Stomach (tissue), 9 donors: Measurements from ENCODE around the gene TDRD12. TPM values are rescaled to one million over a fixed set of nuclear protein-coding genes. Genes with fewer than 3 reads are reported as not detected.

ENCODE experiments used
- DNase-seq, 2 donors: peaks; one replicate each; pipeline versions ENCODE4 v3.0.0 to v3.0.0-alpha.2; 2013 to 2019
- H3K27ac ChIP-seq, 5 donors: fragments of 200-600 bp in 4 of 5; sonication (generic) in 4 of 5; one replicate each; pipeline ENCODE4 v1.5.1; 2013 to 2019; ENCODE audit warnings: mild to moderate bottlenecking in 1 of 5, moderate library complexity in 1 of 5
- H3K27me3 ChIP-seq, 3 donors: fragments of 200-600 bp; sonication (generic); one replicate each; pipeline ENCODE4 v1.5.1; 2017 to 2019; ENCODE audit warnings: mixed run types in 1 of 3
- H3K36me3 ChIP-seq, 4 donors: fragments of 200-600 bp; sonication (generic); 1 replicate in 3 of 4; 2 replicates in 1 of 4; pipeline ENCODE4 v1.5.1; 2016 to 2019
- H3K4me1 ChIP-seq, 4 donors: fragments of 200-600 bp; sonication (generic); one replicate each; pipeline ENCODE4 v1.5.1; 2016 to 2019
- H3K4me3 ChIP-seq, 4 donors: fragments of 200-600 bp; sonication (generic) in 3 of 4; one replicate each; pipeline ENCODE4 v1.5.1; 2016 to 2019; ENCODE audit warnings: mild to moderate bottlenecking in 1 of 4
- H3K9me3 ChIP-seq, 4 donors: fragments of 200-600 bp; sonication (generic); one replicate each; pipeline ENCODE4 v1.5.1; 2016 to 2019
- EP300 ChIP-seq: sonication (generic); formaldehyde crosslinking; IDR thresholded peaks from one replicate; pipeline ENCODE4 v1.6.1; 2017; ENCODE audit warnings: antibody characterized with exemption
- POLR2A ChIP-seq, 4 donors: fragments of 450-650 bp; IDR thresholded peaks; one replicate each; pipeline ENCODE4 v1.6.1; 2016; ENCODE audit warnings: antibody characterized with exemption in 4 of 4, control low read depth in 2 of 4, mild to moderate bottlenecking in 1 of 4, moderate library complexity in 1 of 4
- POLR2AphosphoS5 ChIP-seq, 3 donors: sonication (generic); formaldehyde crosslinking; IDR thresholded peaks; one replicate each; pipeline ENCODE4 v1.6.1; 2016; ENCODE audit warnings: antibody characterized with exemption in 3 of 3
- WGBS, 5 donors: extraction: QIAGEN DNeasy Blood & Tissue Kit in 3 of 5; methylation state at CpG; one replicate each; pipeline versions ENCODE4 v1.1.5 to v1.1.7; 2013 to 2018; 5-methylcytosine and 5-hydroxymethylcytosine counted together
- intact Hi-C: fragments of 100-400 bp; cut with DNase I; formaldehyde crosslinking; loops from one replicate; pipeline ENCODE4 v1.15.1; 2023; ENCODE audit warnings: low total_unique reads
- polyA plus RNA-seq, 3 donors: library from polyadenylated mRNA; stranded (reverse); fragments of 200-250 nt; gene quantifications; one replicate each; pipeline ENCODE4 v1.2.3, GENCODE V29; 2013
- total RNA-seq, 5 donors: library from RNA; depleted of rRNA; stranded (reverse); fragments of >200 nt; gene quantifications; one replicate each; pipeline versions ENCODE4 v1.1.0 to v1.2.3, GENCODE V29; 2014 to 2016
- TF ChIP-seq, protein P1 (sequence below), 7 experiments: fragments of 450-650 bp in 4 of 7; fragments of 200-600 bp in 3 of 7; sonication (generic) in 3 of 7; IDR thresholded peaks; one replicate each; pipeline ENCODE4 v1.5.1; 2016 to 2019; ENCODE audit warnings: antibody characterized with exemption in 7 of 7, control low read depth in 2 of 7, mild to moderate bottlenecking in 1 of 7
- donor health status: healthy with polysubstance abuse.
- donor health status: Bipolar disorder and iron deficiency.
- donor health status: healthy.

Gene TDRD12
- total and polyA plus RNA-seq, 8 donors, result 0.03 to 0.73 TPM; not detected in 6

DNA sequence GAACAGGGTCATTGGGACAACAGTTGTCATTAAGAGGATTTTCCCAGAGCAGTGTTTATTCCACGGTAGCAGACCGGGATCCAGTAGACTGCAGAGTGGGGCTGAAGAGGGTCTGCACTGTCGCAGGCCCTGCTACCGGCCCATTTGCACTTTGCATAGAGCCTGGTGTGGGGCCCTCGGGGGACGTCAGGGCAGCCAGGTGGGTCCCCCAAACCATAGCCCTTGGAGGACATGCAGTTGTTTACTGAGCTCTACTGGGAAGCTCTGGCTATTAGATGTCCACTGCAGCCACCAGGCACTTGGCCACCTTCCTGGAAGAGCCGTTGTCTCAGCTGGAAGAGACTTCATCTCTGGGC, 104.2 kb downstream of the TDRD12 start:
- Histone ChIP-seq H3K4me3 (no peak overlapping the region), H3K36me3 (no peaks in the 10 kb centered on the region), H3K4me1 (no peaks in the 10 kb centered on the region), H3K9me3 (no peaks in the 10 kb centered on the region), H3K27me3 (peaks cover 0 to 35% (median 0%) of the 10 kb centered on the region in 3 donors), H3K27ac (no peak overlapping the region)
- intact Hi-C loops, result no loop called here
- DNase-seq, result no peak
- 71 to 84% (median 82%) methylated on average over 7 of the region's 7 CpGs for WGBS, 5 donors
- TF ChIP-seq EP300, result no peak
- no peak for TF ChIP-seq POLR2AphosphoS5 (IDR thresholded peaks at IDR 0.05)
- no peak for TF ChIP-seq POLR2A (IDR thresholded peaks at IDR 0.05)
- TF ChIP-seq, protein P1, sequence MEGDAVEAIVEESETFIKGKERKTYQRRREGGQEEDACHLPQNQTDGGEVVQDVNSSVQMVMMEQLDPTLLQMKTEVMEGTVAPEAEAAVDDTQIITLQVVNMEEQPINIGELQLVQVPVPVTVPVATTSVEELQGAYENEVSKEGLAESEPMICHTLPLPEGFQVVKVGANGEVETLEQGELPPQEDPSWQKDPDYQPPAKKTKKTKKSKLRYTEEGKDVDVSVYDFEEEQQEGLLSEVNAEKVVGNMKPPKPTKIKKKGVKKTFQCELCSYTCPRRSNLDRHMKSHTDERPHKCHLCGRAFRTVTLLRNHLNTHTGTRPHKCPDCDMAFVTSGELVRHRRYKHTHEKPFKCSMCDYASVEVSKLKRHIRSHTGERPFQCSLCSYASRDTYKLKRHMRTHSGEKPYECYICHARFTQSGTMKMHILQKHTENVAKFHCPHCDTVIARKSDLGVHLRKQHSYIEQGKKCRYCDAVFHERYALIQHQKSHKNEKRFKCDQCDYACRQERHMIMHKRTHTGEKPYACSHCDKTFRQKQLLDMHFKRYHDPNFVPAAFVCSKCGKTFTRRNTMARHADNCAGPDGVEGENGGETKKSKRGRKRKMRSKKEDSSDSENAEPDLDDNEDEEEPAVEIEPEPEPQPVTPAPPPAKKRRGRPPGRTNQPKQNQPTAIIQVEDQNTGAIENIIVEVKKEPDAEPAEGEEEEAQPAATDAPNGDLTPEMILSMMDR (IDR thresholded peaks at IDR 0.05), result no peak

DNA sequence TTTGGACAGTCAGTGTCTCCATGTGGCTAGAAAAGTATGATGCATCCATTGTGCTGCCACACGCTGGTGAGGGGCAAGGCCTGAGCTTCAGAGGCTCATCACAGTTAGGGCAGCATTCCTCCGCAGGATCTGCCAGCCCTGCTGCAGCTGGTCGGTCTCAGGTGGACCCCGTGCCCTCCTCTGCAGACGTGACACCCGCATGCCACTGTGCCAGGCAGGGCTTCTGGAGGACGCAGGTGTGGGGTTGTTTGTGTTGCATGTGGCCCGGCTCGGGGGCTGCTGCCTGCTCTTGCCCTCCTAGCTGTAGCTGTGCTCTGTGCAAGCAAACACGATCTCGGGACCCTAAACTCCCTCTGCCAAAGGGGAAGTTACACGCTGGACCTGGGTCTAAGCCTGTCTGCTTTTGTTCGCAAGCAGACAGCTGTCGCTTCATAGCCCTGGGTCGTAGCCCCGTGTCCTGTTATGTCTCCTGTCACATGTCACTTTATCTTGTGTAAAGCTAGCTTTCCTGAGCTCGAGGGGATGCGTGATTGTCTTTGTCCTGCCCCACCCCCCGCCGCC, 104.7 kb downstream of the TDRD12 start:
- H3K27ac ChIP-seq, result no peak overlapping the region

DNA sequence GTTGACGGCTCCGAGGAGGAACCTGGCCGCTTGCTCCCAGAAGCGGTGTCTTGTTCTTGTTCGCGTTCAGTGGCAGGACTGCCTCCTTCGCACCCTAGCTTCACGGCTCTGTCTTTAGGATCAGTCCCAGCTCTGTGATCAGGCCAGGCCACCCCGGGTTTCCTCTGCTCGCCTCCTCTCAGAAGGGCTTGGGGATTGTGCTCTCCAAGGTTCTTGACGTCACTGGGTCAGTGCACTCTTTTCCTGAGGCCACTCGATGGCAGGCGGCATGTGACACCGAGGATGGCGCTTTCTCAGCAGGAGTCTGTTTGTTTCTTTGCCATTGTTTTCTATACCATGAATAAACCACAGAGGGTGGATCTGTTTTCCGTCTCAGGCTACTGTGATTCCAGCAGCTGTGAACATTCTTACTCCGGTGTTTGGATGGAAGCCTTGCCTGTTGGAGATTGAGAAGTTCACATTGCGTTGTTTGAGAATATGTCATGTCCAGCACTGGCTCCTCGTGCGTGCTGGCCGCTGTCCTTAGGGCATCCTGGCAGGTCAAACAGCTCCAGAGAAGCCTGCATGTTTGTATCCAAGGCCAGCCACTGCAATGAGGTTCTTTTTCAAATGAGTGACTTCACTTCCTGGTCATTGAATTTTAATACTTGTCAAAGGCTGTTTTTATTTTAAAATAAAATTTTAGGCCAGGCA, 105.5 kb downstream of the TDRD12 start:
- 45 to 68% (median 54%) methylated on average over 21 of the region's 21 CpGs for WGBS, 5 donors
- H3K4me1 ChIP-seq, result no peaks in the 10 kb centered on the region
- peaks cover 0 to 26% (median 0%) of the 10 kb centered on the region in 3 donors for H3K27me3 ChIP-seq
- no peak overlapping the region for H3K27ac ChIP-seq
- no peaks in the 10 kb centered on the region for H3K9me3 ChIP-seq
- no peak for DNase-seq
- no peak overlapping the region for H3K4me3 ChIP-seq
- intact Hi-C loops, result no loop called here
- no peaks in the 10 kb centered on the region for H3K36me3 ChIP-seq
- no peak for TF ChIP-seq POLR2A (IDR thresholded peaks at IDR 0.05)
- TF ChIP-seq POLR2AphosphoS5 (IDR thresholded peaks at IDR 0.05), result no peak
- TF ChIP-seq, protein P1 (IDR thresholded peaks at IDR 0.05), result no peak
- no peak for TF ChIP-seq EP300

More for the DNA sequence above, 104.7 kb downstream of the TDRD12 start:
- Histone ChIP-seq H3K9me3 (no peaks in the 10 kb centered on the region), H3K27me3 (peaks cover 0 to 34% (median 0%) of the 10 kb centered on the region in 3 donors), H3K4me3 (no peak overlapping the region), H3K4me1 (no peaks in the 10 kb centered on the region), H3K36me3 (no peaks in the 10 kb centered on the region)
- no peak for DNase-seq
- TF ChIP-seq EP300 (no peak), POLR2AphosphoS5 (IDR thresholded peaks at IDR 0.05) (no peak), POLR2A (IDR thresholded peaks at IDR 0.05) (no peak)
- TF ChIP-seq, protein P1 (IDR thresholded peaks at IDR 0.05), result no peak
- intact Hi-C loops, result no loop called here
- 35 to 51% (median 50%) methylated on average over 11 to 20 of the region's 20 CpGs for WGBS, 5 donors

DNA sequence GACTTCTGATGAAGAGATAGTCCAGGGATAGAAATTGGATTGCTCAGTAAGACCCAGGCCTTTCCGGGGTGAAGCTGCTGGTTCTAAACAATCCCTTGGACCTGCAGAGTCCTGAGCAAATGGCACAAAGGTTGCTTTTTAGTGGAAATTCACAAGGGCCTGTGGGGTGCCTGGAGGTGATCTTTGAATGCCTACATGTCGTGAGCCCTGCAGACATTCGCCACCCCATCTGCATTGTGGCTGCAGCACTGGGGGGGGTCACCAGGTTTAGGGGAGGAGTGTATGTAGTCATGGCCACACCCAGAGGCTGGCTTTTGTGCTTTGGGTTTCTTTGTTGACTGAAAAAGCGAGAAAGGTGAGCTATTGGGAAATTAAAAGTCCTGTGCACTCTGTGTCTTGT, 108.6 kb downstream of the TDRD12 start:
- no peak for DNase-seq
- intact Hi-C loops, result no loop called here
- H3K4me1 ChIP-seq, result no peaks in the 10 kb centered on the region
- H3K9me3 ChIP-seq, result no peaks in the 10 kb centered on the region
- 71 to 84% (median 79%) methylated on average over 4 of the region's 4 CpGs for WGBS, 5 donors
- no peak overlapping the region for H3K27ac ChIP-seq
- H3K36me3 ChIP-seq, result no peaks in the 10 kb centered on the region
- H3K27me3 ChIP-seq, result peaks cover 0 to 22% (median 0%) of the 10 kb centered on the region in 3 donors
- no peak overlapping the region for H3K4me3 ChIP-seq
- TF ChIP-seq POLR2A (IDR thresholded peaks at IDR 0.05), result no peak
